HCT116 (cell line): ENCODE data around the gene SEMA5A. TPM values are rescaled to one million over a fixed set of nuclear protein-coding genes. Genes with fewer than 3 reads are reported as not detected.

ENCODE experiments used
- ATAC-seq: fragments of 200-7000 bp; cut with Tn5 transposase; 2 replicates; pipeline ENCODE4 v1.9.1; 2020; ENCODE audit warnings: mild to moderate bottlenecking, moderate library complexity
- BruUV-seq: library from RNA; stranded (reverse); fragments of 400-500 nt; replicated peaks from 2 replicates; lab custom pipeline; 2021; lab: Mats Ljungman, UMichigan
- CTCF ChIA-PET: fragments of 300-600 bp; sonication (Branson Sonifier 250); formaldehyde crosslinking; loops from one replicate; lab custom pipeline; 2021; ENCODE audit warnings: antibody characterized with exemption; lab: Charles Lee
- POLR2A ChIA-PET: fragments of 300-600, 350-600 bp; sonication (Branson Sonifier 250); formaldehyde crosslinking; loops from one replicate; lab custom pipeline; 2021; ENCODE audit warnings: antibody characterized with exemption; lab: Charles Lee
- RAD21 ChIA-PET, 2 experiments: fragments of 300-600 bp; sonication (Branson Sonifier 250); formaldehyde crosslinking; loops; one replicate each; lab custom pipeline; 2023; ENCODE audit warnings: low total read pairs in 2 of 2; ENCODE audit not compliant: uncharacterized antibody in 2 of 2, unreplicated experiment in 2 of 2, low non-redundant PET in 1 of 2; lab: Charles Lee
- DNase-seq: peaks from one replicate; pipeline ENCODE4 v3.0.0-alpha.2; 2010; ENCODE audit warnings: low read depth, low spot score
- H2AFZ ChIP-seq: fragments of 200-600 bp; shearing (Covaris generic), sonication (generic); 2 replicates; pipeline ENCODE4 v1.6.1; 2017; ENCODE audit warnings: low read depth, mixed run types, mixed read lengths, antibody characterized with exemption, low read length; ENCODE audit not compliant: poor library complexity, severe bottlenecking
- H3K27ac ChIP-seq: 2 replicates; pipeline ENCODE4 v1.5.1; 2012; ENCODE audit warnings: low read depth, low read length
- H3K27me3 ChIP-seq: fragments of 200-600 bp; sonication (generic); 2 replicates; pipeline ENCODE4 v1.6.1; 2016; ENCODE audit warnings: mixed run types, low read length, mixed read lengths; ENCODE audit not compliant: insufficient read depth
- H3K36me3 ChIP-seq, 2 experiments: fragments of 200-500 bp in 1 of 2; fragments of 200-600 bp in 1 of 2; sonication (Bioruptor generic) in 1 of 2; sonication (generic) in 1 of 2; 2 replicates each; pipeline versions ENCODE4 v1.5.1 to v1.6.1; 2014 to 2016; ENCODE audit warnings: low read length in 2 of 2, inconsistent platforms in 1 of 2, mixed read lengths in 1 of 2, mixed run types in 1 of 2; ENCODE audit not compliant: insufficient read depth in 2 of 2, control insufficient read depth in 1 of 2
- H3K4me1 ChIP-seq, 2 experiments: fragments of 200-600 bp in 1 of 2; sonication (generic) in 1 of 2; 2 replicates each; pipeline versions ENCODE4 v1.5.1 to v1.6.1; 2012 to 2017; ENCODE audit warnings: low read length in 2 of 2, inconsistent platforms in 1 of 2, mild to moderate bottlenecking in 1 of 2, mixed read lengths in 1 of 2, mixed run types in 1 of 2, moderate library complexity in 1 of 2; ENCODE audit not compliant: insufficient read depth in 2 of 2, control insufficient read depth in 1 of 2
- H3K4me2 ChIP-seq: fragments of 200-600 bp; sonication (generic); 2 replicates; pipeline ENCODE4 v1.6.1; 2017; ENCODE audit warnings: mixed run types, low read length, mixed read lengths
- H3K4me3 ChIP-seq, 2 experiments: fragments of 200-600 bp in 1 of 2; sonication (generic) in 1 of 2; replicated peaks in 1 of 2; 2 replicates each; pipeline ENCODE4 v1.5.1; 2011 to 2016; ENCODE audit warnings: low read length in 2 of 2, control low read depth in 1 of 2, low read depth in 1 of 2, mild to moderate bottlenecking in 1 of 2, mixed read lengths in 1 of 2, mixed run types in 1 of 2
- H3K79me2 ChIP-seq: fragments of 200-600 bp; sonication (generic); 2 replicates; pipeline ENCODE4 v1.6.1; 2017; ENCODE audit warnings: mild to moderate bottlenecking, mixed run types, low read length, moderate library complexity, mixed read lengths; ENCODE audit not compliant: insufficient read depth
- H3K9ac ChIP-seq: fragments of 200-600 bp; sonication (generic); 2 replicates; pipeline ENCODE4 v1.6.1; 2016; ENCODE audit warnings: low read length, mixed read lengths
- H3K9me2 ChIP-seq: fragments of 200-600 bp; sonication (generic), shearing (Covaris generic); 2 replicates; pipeline ENCODE4 v1.6.1; 2017; ENCODE audit warnings: mixed run types, mild to moderate bottlenecking, moderate library complexity; ENCODE audit not compliant: insufficient read depth
- H3K9me3 ChIP-seq, 2 experiments: fragments of 200-500 bp in 1 of 2; fragments of 200-600 bp in 1 of 2; sonication (Bioruptor generic) in 1 of 2; sonication (generic) in 1 of 2; 2 replicates each; pipeline ENCODE4 v1.6.1; 2014 to 2017; ENCODE audit warnings: low read length in 2 of 2, mixed read lengths in 2 of 2, inconsistent platforms in 1 of 2, low read depth in 1 of 2, mild to moderate bottlenecking in 1 of 2, mixed run types in 1 of 2, moderate library complexity in 1 of 2; ENCODE audit not compliant: control insufficient read depth in 1 of 2, insufficient read depth in 1 of 2
- H4K20me1 ChIP-seq: fragments of 200-600 bp; sonication (generic), shearing (Covaris generic); 2 replicates; pipeline ENCODE4 v1.6.1; 2017; ENCODE audit warnings: mixed run types, mild to moderate bottlenecking, moderate library complexity; ENCODE audit not compliant: insufficient read depth
- CBX3 ChIP-seq: IDR thresholded peaks from 2 replicates; pipeline ENCODE4 v1.6.1; 2012; ENCODE audit warnings: low read depth
- CEBPB ChIP-seq: IDR thresholded peaks from 2 replicates; pipeline ENCODE4 v1.6.1; 2012; ENCODE audit warnings: low read depth
- EGR1 ChIP-seq: IDR thresholded peaks from 2 replicates; pipeline ENCODE4 v1.6.1; 2012; ENCODE audit warnings: low read depth
- ELF1 ChIP-seq: IDR thresholded peaks from 2 replicates; pipeline ENCODE4 v1.6.1; 2012; ENCODE audit warnings: low read depth, borderline replicate concordance
- EZH2 ChIP-seq: fragments of 200-600 bp; sonication (generic); IDR thresholded peaks from 2 replicates; pipeline ENCODE4 v1.6.1; 2017; ENCODE audit warnings: antibody characterized with exemption, mixed run types
- EZH2phosphoT487 ChIP-seq: fragments of 200-600 bp; IDR thresholded peaks from 2 replicates; pipeline ENCODE4 v1.6.1; 2018; ENCODE audit warnings: antibody characterized with exemption, borderline replicate concordance
- POLR2A ChIP-seq: IDR thresholded peaks from 2 replicates; pipeline ENCODE4 v1.7.0; 2011; ENCODE audit warnings: borderline replicate concordance; ENCODE audit not compliant: insufficient read depth, insufficient read length; ENCODE audit errors: extremely low read depth
- POLR2AphosphoS5 ChIP-seq: IDR thresholded peaks from 2 replicates; pipeline ENCODE4 v1.6.1; 2011; ENCODE audit warnings: mild to moderate bottlenecking, low read depth, low read length, moderate library complexity
- RAD21 ChIP-seq: IDR thresholded peaks from 2 replicates; pipeline ENCODE4 v1.6.1; 2012; ENCODE audit warnings: low read depth, mild to moderate bottlenecking
- SIN3A ChIP-seq: IDR thresholded peaks from 2 replicates; pipeline ENCODE4 v1.6.1; 2012; ENCODE audit warnings: low read depth
- SP1 ChIP-seq: IDR thresholded peaks from 2 replicates; pipeline ENCODE4 v1.6.1; 2012; ENCODE audit warnings: low read depth
- YY1 ChIP-seq: IDR thresholded peaks from 2 replicates; pipeline ENCODE4 v1.6.1; 2011; ENCODE audit warnings: low read length, low read depth, moderate library complexity, mild to moderate bottlenecking; ENCODE audit not compliant: insufficient replicate concordance; ENCODE audit errors: extremely low read depth
- intact Hi-C: fragments of 100-400 bp; cut with micrococcal nuclease; formaldehyde crosslinking; loops from 2 replicates; pipeline ENCODE4 v1.10.0; 2022
- total RNA-seq: library from RNA; stranded (reverse); gene quantifications from one replicate; pipeline ENCODE4 v1.2.1, GENCODE V29; 2021; ENCODE audit not compliant: unreplicated experiment
- TF ChIP-seq, protein P1 (sequence below): IDR thresholded peaks from 2 replicates; pipeline ENCODE4 v1.6.1; 2012
- TF ChIP-seq, protein P2 (sequence below), 3 experiments: fragments of 200-600 bp in 1 of 3; sonication (generic) in 1 of 3; IDR thresholded peaks in 2 of 3; conservative IDR thresholded peaks in 1 of 3; 2 replicates each; pipeline ENCODE4 v1.5.1; 2012 to 2017; ENCODE audit warnings: low read depth in 2 of 3, low read length in 2 of 3, antibody characterized with exemption in 1 of 3, borderline replicate concordance in 1 of 3, control low read depth in 1 of 3, mild to moderate bottlenecking in 1 of 3, mixed read lengths in 1 of 3, mixed run types in 1 of 3, moderate library complexity in 1 of 3; ENCODE audit not compliant: insufficient read depth in 1 of 3

SEMA5A gene
- total RNA-seq, 1 experiment from 2014 or later: 0.02 TPM

DNA sequence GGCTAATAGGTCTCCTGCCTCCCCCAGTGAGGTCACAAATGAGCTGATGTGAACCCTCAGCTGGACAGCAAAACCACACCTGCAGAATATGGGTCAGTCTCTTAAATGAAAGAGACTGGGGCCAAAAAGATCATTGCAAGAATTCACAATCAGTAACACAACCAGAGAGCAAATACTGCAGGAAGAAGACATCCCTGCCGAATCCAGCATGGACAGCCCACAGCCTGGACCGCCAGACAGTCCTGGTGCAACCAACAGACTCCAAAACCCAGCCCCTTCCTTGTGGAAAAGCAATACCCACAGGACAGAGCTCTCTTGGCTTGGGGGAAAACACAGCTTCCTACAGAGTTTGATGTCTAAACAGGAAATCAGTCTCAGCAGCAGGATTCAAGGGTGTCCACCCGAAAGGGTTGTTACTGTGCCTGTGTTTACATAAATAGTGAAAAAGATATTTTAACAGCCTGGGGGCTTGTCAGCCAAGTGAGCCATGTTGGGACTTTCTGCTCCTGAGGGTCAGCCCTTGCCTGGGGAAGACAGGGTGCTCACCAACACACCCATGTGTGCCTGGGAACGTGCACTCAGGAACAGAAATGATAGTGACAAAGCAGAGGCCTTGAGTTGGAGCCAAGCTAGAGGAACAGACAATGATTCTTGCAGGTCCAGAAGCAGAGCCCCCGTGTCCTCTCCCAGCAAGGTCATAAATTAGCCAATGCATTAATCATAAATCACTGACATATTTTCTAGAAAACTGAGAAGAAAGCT lies 106.2 kb downstream of the SEMA5A start:
- intact Hi-C loops: no loop called here
- ATAC-seq (no peak), DNase-seq (no peak)
- H3K36me3 ChIP-seq: no peaks in the 10 kb centered on the region
- H3K9me3 ChIP-seq: peaks cover 4 to 32% of the 10 kb centered on the region in 2 experiments; a peak in 2 of 4 replicates
- H3K27me3 ChIP-seq: no peaks in the 10 kb centered on the region
- RAD21 ChIA-PET: no interaction called here
- no TSS peak for BruUV-seq
- no peaks in the 10 kb centered on the region for H3K9me2 ChIP-seq
- H4K20me1 ChIP-seq: no peaks in the 10 kb centered on the region
- H3K4me1 ChIP-seq: no peaks in the 10 kb centered on the region
- H3K4me3 ChIP-seq: no peak overlapping the region
- H3K4me2 ChIP-seq: no peak overlapping the region
- no peaks in the 10 kb centered on the region for H3K79me2 ChIP-seq
- H3K9ac ChIP-seq: no peak overlapping the region
- no peak overlapping the region for H3K27ac ChIP-seq
- no peak overlapping the region for H2AFZ ChIP-seq
- TF ChIP-seq YY1: no peak
- TF ChIP-seq EZH2phosphoT487: no peak
- TF ChIP-seq ELF1: no peak
- TF ChIP-seq, protein P1, sequence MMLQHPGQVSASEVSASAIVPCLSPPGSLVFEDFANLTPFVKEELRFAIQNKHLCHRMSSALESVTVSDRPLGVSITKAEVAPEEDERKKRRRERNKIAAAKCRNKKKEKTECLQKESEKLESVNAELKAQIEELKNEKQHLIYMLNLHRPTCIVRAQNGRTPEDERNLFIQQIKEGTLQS: no peak
- no peak for TF ChIP-seq POLR2AphosphoS5
- no peak for TF ChIP-seq SP1
- TF ChIP-seq POLR2A: no peak
- TF ChIP-seq, all 23 proteins: peak for 0
- ChIA-PET POLR2A (no interaction called here), CTCF (no interaction called here)

DNA sequence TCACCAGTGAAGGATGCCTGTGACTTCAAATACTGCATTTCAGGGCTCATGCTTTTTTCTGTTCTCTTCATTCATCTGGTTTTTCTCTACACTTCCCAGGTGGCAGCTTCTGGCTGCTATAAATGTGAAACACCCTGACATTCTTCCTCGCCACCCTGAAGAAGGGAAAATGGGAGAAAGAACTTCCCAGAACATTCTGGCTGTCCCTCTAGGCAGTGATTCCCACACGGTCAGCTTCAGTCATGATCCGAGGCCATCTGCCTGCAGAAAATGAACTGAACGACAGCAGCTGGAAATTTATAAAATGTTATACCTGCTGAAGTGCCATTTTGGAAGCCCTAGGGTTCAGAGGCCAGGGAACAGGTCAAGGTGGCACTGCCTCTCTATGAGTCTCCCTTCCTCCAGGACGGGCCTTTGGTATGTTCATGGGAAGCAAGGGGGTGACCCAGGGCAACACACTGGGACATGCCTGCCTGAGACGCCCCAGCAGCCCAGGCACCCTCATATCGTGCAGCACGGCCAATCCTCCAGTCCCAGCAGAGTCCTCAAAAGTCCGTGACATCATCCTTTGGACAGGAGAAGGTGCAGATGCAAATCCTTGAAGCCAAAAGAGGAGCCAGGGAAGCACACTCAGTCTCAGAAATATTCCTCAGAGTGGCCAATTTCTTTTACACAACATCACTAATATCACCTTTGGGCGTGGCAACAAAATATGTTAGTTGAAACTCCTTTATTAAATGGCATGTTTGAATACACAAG lies 107.1 kb downstream of the SEMA5A start:
- Histone ChIP-seq H4K20me1 (no peaks in the 10 kb centered on the region), H2AFZ (no peak overlapping the region), H3K9me2 (no peaks in the 10 kb centered on the region), H3K4me3 (no peak overlapping the region), H3K27ac (no peak overlapping the region), H3K4me1 (no peaks in the 10 kb centered on the region), H3K9me3 (peaks cover 4 to 28% of the 10 kb centered on the region in 2 experiments; a peak in 2 of 4 replicates), H3K36me3 (no peaks in the 10 kb centered on the region), H3K79me2 (no peaks in the 10 kb centered on the region), H3K27me3 (no peaks in the 10 kb centered on the region), H3K9ac (no peak overlapping the region), H3K4me2 (no peak overlapping the region)
- BruUV-seq: no TSS peak
- POLR2A ChIA-PET: no interaction called here
- ATAC-seq (no peak), DNase-seq (no peak)
- TF ChIP-seq POLR2AphosphoS5 (no peak), SIN3A (no peak), EZH2 (no peak), POLR2A (no peak), CBX3 (no peak), SP1 (no peak), EGR1 (no peak), YY1 (no peak), RAD21 (no peak), EZH2phosphoT487 (no peak), CEBPB (no peak)
- TF ChIP-seq, protein P2, sequence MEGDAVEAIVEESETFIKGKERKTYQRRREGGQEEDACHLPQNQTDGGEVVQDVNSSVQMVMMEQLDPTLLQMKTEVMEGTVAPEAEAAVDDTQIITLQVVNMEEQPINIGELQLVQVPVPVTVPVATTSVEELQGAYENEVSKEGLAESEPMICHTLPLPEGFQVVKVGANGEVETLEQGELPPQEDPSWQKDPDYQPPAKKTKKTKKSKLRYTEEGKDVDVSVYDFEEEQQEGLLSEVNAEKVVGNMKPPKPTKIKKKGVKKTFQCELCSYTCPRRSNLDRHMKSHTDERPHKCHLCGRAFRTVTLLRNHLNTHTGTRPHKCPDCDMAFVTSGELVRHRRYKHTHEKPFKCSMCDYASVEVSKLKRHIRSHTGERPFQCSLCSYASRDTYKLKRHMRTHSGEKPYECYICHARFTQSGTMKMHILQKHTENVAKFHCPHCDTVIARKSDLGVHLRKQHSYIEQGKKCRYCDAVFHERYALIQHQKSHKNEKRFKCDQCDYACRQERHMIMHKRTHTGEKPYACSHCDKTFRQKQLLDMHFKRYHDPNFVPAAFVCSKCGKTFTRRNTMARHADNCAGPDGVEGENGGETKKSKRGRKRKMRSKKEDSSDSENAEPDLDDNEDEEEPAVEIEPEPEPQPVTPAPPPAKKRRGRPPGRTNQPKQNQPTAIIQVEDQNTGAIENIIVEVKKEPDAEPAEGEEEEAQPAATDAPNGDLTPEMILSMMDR (IDR thresholded peaks at IDR 0.05 in 2 of 3, conservative IDR thresholded peaks at IDR 0.05 in 1 of 3; ENCODE audit: borderline replicate concordance in 1 of 3, insufficient read depth in 1 of 3, low read depth in 2 of 3, low read length in 2 of 3): no peak
- CTCF ChIA-PET: no interaction called here
- RAD21 ChIA-PET: no interaction called here
- intact Hi-C loops: no loop called here
